A673 (cell line): ENCODE results near the gene FUT9.

Experiments
- CTCF ChIP-seq: fragments of 300-800, 200-600 bp; sonication (generic); conservative IDR thresholded peaks from 2 replicates; pipeline ENCODE4 v1.5.1; 2017; ENCODE audit warnings: low read depth, mild to moderate bottlenecking, antibody characterized with exemption, low read length, moderate library complexity, mixed read lengths
- EZH2 ChIP-seq: fragments of 200-600 bp; sonication (generic); IDR thresholded peaks from 2 replicates; pipeline ENCODE4 v1.6.1; 2017; ENCODE audit warnings: borderline replicate concordance, low read depth, mild to moderate bottlenecking, mixed read lengths, antibody characterized with exemption, low read length; ENCODE audit not compliant: poor library complexity, severe bottlenecking

GRCh38 chr6:96060249-96060648 lies 44.5 kb downstream of the FUT9 start:
- TF ChIP-seq CTCF (no peak), EZH2 (no peak)
